ENCODE results near the gene MYO5B. TPM values are rescaled to one million over a fixed set of nuclear protein-coding genes. Genes with fewer than 3 reads are reported as not detected.

The MYO5B gene
- total RNA-seq, 1 donor from 2014 or later = 46.2 TPM

- no peak for DNase-seq (ENCODE audit: low spot score)
These were observed 43.0 kb downstream of the MYO5B start for GRCh38 chr18:50151926-50152325.

GRCh38 chr18:50144540-50144939 lies 50.4 kb downstream of the MYO5B start:
- no peak for DNase-seq (ENCODE audit: low spot score)

GRCh38 chr18:50143886-50144285 lies 51.1 kb downstream of the MYO5B start:
- DNase-seq (ENCODE audit: low spot score) = no peak

- no peak for DNase-seq (ENCODE audit: low spot score)
These were observed 51.7 kb downstream of the MYO5B start for GRCh38 chr18:50143294-50143693.

- no peak for DNase-seq (ENCODE audit: low spot score)
These were observed 52.4 kb downstream of the MYO5B start for GRCh38 chr18:50142441-50143120.

- DNase-seq (ENCODE audit: low spot score) = no peak
These were observed 56.5 kb downstream of the MYO5B start for GRCh38 chr18:50138181-50139064.

GRCh38 chr18:50135903-50136302 lies 59.0 kb downstream of the MYO5B start:
- DNase-seq (ENCODE audit: low spot score) = no peak

GRCh38 chr18:50133526-50133925 lies 61.4 kb downstream of the MYO5B start:
- no peak for DNase-seq (ENCODE audit: low spot score)

GRCh38 chr18:50131591-50131990 lies 63.4 kb downstream of the MYO5B start:
- no peak for DNase-seq (ENCODE audit: low spot score)

- no peak for DNase-seq (ENCODE audit: low spot score)
These were observed 66.3 kb downstream of the MYO5B start for GRCh38 chr18:50128506-50129271.

GRCh38 chr18:50127516-50128210 lies 67.3 kb downstream of the MYO5B start:
- no peak for DNase-seq (ENCODE audit: low spot score)

GRCh38 chr18:50126471-50126870 lies 68.5 kb downstream of the MYO5B start:
- no peak for DNase-seq (ENCODE audit: low spot score)

GRCh38 chr18:50125456-50125855 lies 69.5 kb downstream of the MYO5B start:
- DNase-seq (ENCODE audit: low spot score) = no peak

- no peak for DNase-seq (ENCODE audit: low spot score)
These were observed 75.7 kb downstream of the MYO5B start for GRCh38 chr18:50119296-50119695.

- no peak for DNase-seq (ENCODE audit: low spot score)
These were observed 77.1 kb downstream of the MYO5B start for GRCh38 chr18:50117863-50118262.

GRCh38 chr18:50115095-50115494 lies 79.9 kb downstream of the MYO5B start:
- DNase-seq (ENCODE audit: low spot score) = no peak

- DNase-seq (ENCODE audit: low spot score) = no peak
These were observed 80.5 kb downstream of the MYO5B start for GRCh38 chr18:50114448-50114847.

- DNase-seq (ENCODE audit: low spot score) = no peak
These were observed 81.2 kb downstream of the MYO5B start for GRCh38 chr18:50113726-50114125.

GRCh38 chr18:50111398-50111797 lies 83.5 kb downstream of the MYO5B start:
- no peak for DNase-seq (ENCODE audit: low spot score)

- DNase-seq (ENCODE audit: low spot score) = no peak
These were observed 87.4 kb downstream of the MYO5B start for GRCh38 chr18:50107468-50107977.

GRCh38 chr18:50105027-50105426 lies 89.9 kb downstream of the MYO5B start:
- DNase-seq (ENCODE audit: low spot score) = no peak

GRCh38 chr18:50104421-50104820 lies 90.5 kb downstream of the MYO5B start:
- DNase-seq (ENCODE audit: low spot score) = no peak

Data from ureter (tissue), 1 donor.